Left ventricle myocardium inferior (tissue), 1 donor: ENCODE measurements around the gene CCDC40. TPM values are rescaled to one million over a fixed set of nuclear protein-coding genes. Genes with fewer than 3 reads are reported as not detected.

Experiments
- DNase-seq: peaks from one replicate; pipeline ENCODE4 v3.0.0-alpha.2; 2020
- H3K27ac ChIP-seq: fragments of 200-600 bp; replicated peaks from 2 replicates; pipeline ENCODE4 v1.8.0; 2021
- H3K27me3 ChIP-seq: fragments of 200-600 bp; 2 replicates; pipeline ENCODE4 v1.8.0; 2021; ENCODE audit warnings: low read depth
- H3K36me3 ChIP-seq: fragments of 200-600 bp; 2 replicates; pipeline ENCODE4 v1.8.0; 2021
- H3K4me1 ChIP-seq: fragments of 200-600 bp; 2 replicates; pipeline ENCODE4 v1.8.0; 2021
- H3K4me3 ChIP-seq: fragments of 200-600 bp; 2 replicates; pipeline ENCODE4 v1.8.0; 2021; ENCODE audit warnings: mild to moderate bottlenecking, moderate library complexity
- H3K9me3 ChIP-seq: fragments of 200-600 bp; replicated peaks from 2 replicates; pipeline ENCODE4 v1.8.0; 2021
- CTCF ChIP-seq: fragments of 200-600 bp; IDR thresholded peaks from 2 replicates; pipeline ENCODE4 v1.8.0; 2021; ENCODE audit warnings: antibody characterized with exemption, mild to moderate bottlenecking, borderline replicate concordance
- intact Hi-C: fragments of 100-400 bp; cut with micrococcal nuclease; formaldehyde crosslinking; loops from one replicate; pipeline ENCODE4 v1.11.0; 2022
- total RNA-seq: library from RNA; stranded (reverse); fragmentation: NEBNext Ultra II Directional; extraction: Animal tissue kit (Norgen Biotek cat#: 25700); gene quantifications from one replicate; pipeline ENCODE4 v1.2.1, GENCODE V29; 2021
- donor health status: DM: no; HTN: yes; CAD: no; lungs with severe emphysema.

Gene CCDC40
- total RNA-seq, 1 donor from 2014 or later, result 7.7 TPM

GRCh38 chr17:80092959-80093358 is 56.5 kb downstream of the CCDC40 start:
- intact Hi-C loops, result no loop called here
- H3K4me3 ChIP-seq, result no peak overlapping the region
- no peaks in the 10 kb centered on the region for H3K27me3 ChIP-seq
- no peaks in the 10 kb centered on the region for H3K9me3 ChIP-seq
- TF ChIP-seq CTCF, result no peak
- no peaks in the 10 kb centered on the region for H3K36me3 ChIP-seq
- no peak for DNase-seq
- no peaks in the 10 kb centered on the region for H3K4me1 ChIP-seq
- peak overlapping the region; percentile 44 for H3K27ac ChIP-seq

- no peaks in the 10 kb centered on the region for H3K36me3 ChIP-seq
- no peaks in the 10 kb centered on the region for H3K27me3 ChIP-seq
- H3K9me3 ChIP-seq, result no peaks in the 10 kb centered on the region
- TF ChIP-seq CTCF, result no peak
- H3K27ac ChIP-seq, result no peak overlapping the region
- DNase-seq, result no peak
- no peak overlapping the region for H3K4me3 ChIP-seq
- no peaks in the 10 kb centered on the region for H3K4me1 ChIP-seq
- intact Hi-C loops, result no loop called here
Measured at GRCh38 chr17:80095038-80095843, 58.8 kb downstream of the CCDC40 start.

- H3K4me3 ChIP-seq, result no peak overlapping the region
- H3K4me1 ChIP-seq, result peaks cover 6% of the 10 kb centered on the region
- no peaks in the 10 kb centered on the region for H3K9me3 ChIP-seq
- no peaks in the 10 kb centered on the region for H3K36me3 ChIP-seq
- DNase-seq, result no peak
- TF ChIP-seq CTCF, result no peak
- H3K27me3 ChIP-seq, result no peaks in the 10 kb centered on the region
- intact Hi-C loops, result no loop called here
- no peak overlapping the region for H3K27ac ChIP-seq
Measured at GRCh38 chr17:80095844-80096475, 59.5 kb downstream of the CCDC40 start.

GRCh38 chr17:80096561-80097021 is 60.1 kb downstream of the CCDC40 start:
- H3K4me3 ChIP-seq, result no peak overlapping the region
- H3K27me3 ChIP-seq, result no peaks in the 10 kb centered on the region
- H3K27ac ChIP-seq, result no peak overlapping the region
- H3K36me3 ChIP-seq, result no peaks in the 10 kb centered on the region
- no peak for DNase-seq
- peaks cover 9% of the 10 kb centered on the region for H3K4me1 ChIP-seq
- no peak for TF ChIP-seq CTCF
- intact Hi-C loops, result no loop called here
- no peaks in the 10 kb centered on the region for H3K9me3 ChIP-seq

GRCh38 chr17:80097127-80097621 is 60.7 kb downstream of the CCDC40 start:
- no peak overlapping the region for H3K27ac ChIP-seq
- H3K27me3 ChIP-seq, result no peaks in the 10 kb centered on the region
- no peaks in the 10 kb centered on the region for H3K36me3 ChIP-seq
- intact Hi-C loops, result no loop called here
- peaks cover 14% of the 10 kb centered on the region for H3K4me1 ChIP-seq
- H3K9me3 ChIP-seq, result no peaks in the 10 kb centered on the region
- TF ChIP-seq CTCF, result no peak
- H3K4me3 ChIP-seq, result no peak overlapping the region
- no peak for DNase-seq
